Measurements from ENCODE around the gene HELB. TPM values are rescaled to one million over a fixed set of nuclear protein-coding genes. Genes with fewer than 3 reads are reported as not detected.

Gene HELB
- total RNA-seq, 1 experiment from 2014 or later = 9.6 TPM

GRCh38 chr12:66320996-66321395 lies 18.7 kb downstream of the HELB start:
- Mint-ChIP-seq H3K4me1 (ENCODE audit: low read depth, unreplicated experiment) (no peaks in the 10 kb centered on the region), H3K9me3 (ENCODE audit: low read depth, unreplicated experiment) (no peaks in the 10 kb centered on the region), H3K4me3 (ENCODE audit: low read depth, unreplicated experiment) (no peak overlapping the region), H3K27me3 (ENCODE audit: unreplicated experiment) (no peaks in the 10 kb centered on the region), H3K27ac (ENCODE audit: unreplicated experiment) (no peak overlapping the region), H3K36me3 (ENCODE audit: insufficient read depth, unreplicated experiment) (peaks cover 5% of the 10 kb centered on the region)
- TF ChIP-seq CTCF (IDR thresholded peaks at IDR 0.05; ENCODE audit: unreplicated experiment) = no peak
- intact Hi-C loops (cut with micrococcal nuclease; ENCODE audit: unreplicated experiment) = no loop called here
- CTCF ChIA-PET = no interaction called here
- BruUV-seq (replicated peaks) = no TSS peak
- DNase-seq = no peak

GRCh38 chr12:66321435-66321834 lies 19.1 kb downstream of the HELB start:
- Mint-ChIP-seq H3K27me3 (ENCODE audit: unreplicated experiment) (no peaks in the 10 kb centered on the region), H3K9me3 (ENCODE audit: low read depth, unreplicated experiment) (no peaks in the 10 kb centered on the region), H3K36me3 (ENCODE audit: insufficient read depth, unreplicated experiment) (peaks cover 8% of the 10 kb centered on the region), H3K4me3 (ENCODE audit: low read depth, unreplicated experiment) (no peak overlapping the region), H3K27ac (ENCODE audit: unreplicated experiment) (no peak overlapping the region), H3K4me1 (ENCODE audit: low read depth, unreplicated experiment) (no peaks in the 10 kb centered on the region)
- no peak for TF ChIP-seq CTCF (IDR thresholded peaks at IDR 0.05; ENCODE audit: unreplicated experiment)
- intact Hi-C loops (cut with micrococcal nuclease; ENCODE audit: unreplicated experiment) = no loop called here
- no TSS peak for BruUV-seq (replicated peaks)
- CTCF ChIA-PET = no interaction called here
- DNase-seq = no peak

- intact Hi-C loops (cut with micrococcal nuclease; ENCODE audit: unreplicated experiment) = no loop called here
- Mint-ChIP-seq H3K4me1 (ENCODE audit: low read depth, unreplicated experiment) (peaks cover 9% of the 10 kb centered on the region), H3K36me3 (ENCODE audit: insufficient read depth, unreplicated experiment) (peaks cover 8% of the 10 kb centered on the region), H3K27me3 (ENCODE audit: unreplicated experiment) (no peaks in the 10 kb centered on the region), H3K9me3 (ENCODE audit: low read depth, unreplicated experiment) (no peaks in the 10 kb centered on the region), H3K4me3 (ENCODE audit: low read depth, unreplicated experiment) (no peak overlapping the region), H3K27ac (ENCODE audit: unreplicated experiment) (no peak overlapping the region)
- BruUV-seq (replicated peaks) = no TSS peak
- TF ChIP-seq CTCF (IDR thresholded peaks at IDR 0.05; ENCODE audit: unreplicated experiment) = no peak
- no peak for DNase-seq
- CTCF ChIA-PET = no interaction called here
Measured at GRCh38 chr12:66323017-66323416, 20.7 kb downstream of the HELB start.

- no peaks in the 10 kb centered on the region for H3K9me3 Mint-ChIP-seq (ENCODE audit: low read depth, unreplicated experiment)
- peaks cover 8% of the 10 kb centered on the region for H3K36me3 Mint-ChIP-seq (ENCODE audit: insufficient read depth, unreplicated experiment)
- CTCF ChIA-PET = interaction anchor here (0.7 kb wide), 1 partner anchor 51 kb away, joined by 3 read pairs; no protein-coding TSS in a partner anchor
- H3K27me3 Mint-ChIP-seq (ENCODE audit: unreplicated experiment) = no peaks in the 10 kb centered on the region
- H3K27ac Mint-ChIP-seq (ENCODE audit: unreplicated experiment) = no peak overlapping the region
- intact Hi-C loops (cut with micrococcal nuclease; ENCODE audit: unreplicated experiment) = no loop called here
- TF ChIP-seq CTCF (IDR thresholded peaks at IDR 0.05; ENCODE audit: unreplicated experiment) = no peak
- BruUV-seq (replicated peaks) = no TSS peak
- DNase-seq = no peak
- H3K4me1 Mint-ChIP-seq (ENCODE audit: low read depth, unreplicated experiment) = peaks cover 11% of the 10 kb centered on the region
- H3K4me3 Mint-ChIP-seq (ENCODE audit: low read depth, unreplicated experiment) = no peak overlapping the region
Measured at GRCh38 chr12:66329941-66330340, 27.6 kb downstream of the HELB start.
